Stimulated activated CD4-positive, alpha-beta T cell treated with anti-CD3 and anti-CD28 coated beads, Interleukin-1b, Interleukin-23, amount 100 ng/mL, for 48 hours (primary cell): ENCODE measurements around the gene CRHR1.
"Not testable (repeated sequence)": the region's sequence is repeated elsewhere in the genome, so short reads cannot be mapped to it uniquely, and the experiment has no call there.

Experiments
- DNase-seq: peaks from one replicate; pipeline ENCODE4 v3.0.0-alpha.2; 2020

The CRHR1 gene

GRCh38 chr17:45847101-45847500 lies 63.0 kb downstream of the CRHR1 start:
- DNase-seq, result no peak

- no peak for DNase-seq
These were observed 63.6 kb downstream of the CRHR1 start for GRCh38 chr17:45847747-45848146.

- no peak for DNase-seq
These were observed 64.3 kb downstream of the CRHR1 start for GRCh38 chr17:45848405-45848804.

GRCh38 chr17:45848868-45849535 lies 64.9 kb downstream of the CRHR1 start:
- no peak for DNase-seq

- DNase-seq, result no peak
These were observed 65.4 kb downstream of the CRHR1 start for GRCh38 chr17:45849536-45849990.

GRCh38 chr17:45850011-45850410 lies 65.9 kb downstream of the CRHR1 start:
- no peak for DNase-seq

GRCh38 chr17:45850468-45850867 lies 66.3 kb downstream of the CRHR1 start:
- DNase-seq, result no peak

- no peak for DNase-seq
These were observed 66.9 kb downstream of the CRHR1 start for GRCh38 chr17:45851022-45851421.

GRCh38 chr17:45851464-45851863 lies 67.3 kb downstream of the CRHR1 start:
- DNase-seq, result no peak

- DNase-seq, result no peak
These were observed 67.8 kb downstream of the CRHR1 start for GRCh38 chr17:45851873-45852272.

- DNase-seq, result peak; percentile 56
These were observed 68.6 kb downstream of the CRHR1 start for GRCh38 chr17:45852535-45853297.

- no peak for DNase-seq
These were observed 70.1 kb downstream of the CRHR1 start for GRCh38 chr17:45854209-45854608.

GRCh38 chr17:45855691-45856336 lies 71.7 kb downstream of the CRHR1 start:
- no peak for DNase-seq

- no peak for DNase-seq
These were observed 74.0 kb downstream of the CRHR1 start for GRCh38 chr17:45857977-45858708.

GRCh38 chr17:45861165-45861564 lies 77.0 kb downstream of the CRHR1 start:
- no peak for DNase-seq

GRCh38 chr17:45862127-45862526 lies 78.0 kb downstream of the CRHR1 start:
- not testable (repeated sequence) for DNase-seq

- DNase-seq, result no peak
These were observed 79.9 kb downstream of the CRHR1 start for GRCh38 chr17:45863857-45864654.

- DNase-seq, result no peak
These were observed 83.1 kb downstream of the CRHR1 start for GRCh38 chr17:45867171-45867570.

- DNase-seq, result no peak
These were observed 83.6 kb downstream of the CRHR1 start for GRCh38 chr17:45867702-45868101.

GRCh38 chr17:45868276-45868675 lies 84.2 kb downstream of the CRHR1 start:
- no peak for DNase-seq

- DNase-seq, result no peak
These were observed 85.7 kb downstream of the CRHR1 start for GRCh38 chr17:45869676-45870341.
